22Rv1 (cell line): ENCODE results near the gene TSPYL1.

Experiments used
- H3K27ac ChIP-seq: fragments of 450-650 bp; 2 replicates; pipeline ENCODE4 v1.5.1; 2017
- ZFX ChIP-seq: fragments of 450-650 bp; IDR thresholded peaks from 2 replicates; pipeline ENCODE4 v1.6.1; 2017; ENCODE audit warnings: antibody characterized with exemption, borderline replicate concordance
- TF ChIP-seq, protein P1 (sequence below): fragments of 450-650 bp; IDR thresholded peaks from 2 replicates; pipeline ENCODE4 v1.5.1; 2017; ENCODE audit warnings: mild to moderate bottlenecking

TSPYL1 gene

GRCh38 chr6:116258520-116258919 lies 21.2 kb downstream of the TSPYL1 start:
- H3K27ac ChIP-seq: no peak overlapping the region
- TF ChIP-seq ZFX: no peak
- TF ChIP-seq, protein P1, sequence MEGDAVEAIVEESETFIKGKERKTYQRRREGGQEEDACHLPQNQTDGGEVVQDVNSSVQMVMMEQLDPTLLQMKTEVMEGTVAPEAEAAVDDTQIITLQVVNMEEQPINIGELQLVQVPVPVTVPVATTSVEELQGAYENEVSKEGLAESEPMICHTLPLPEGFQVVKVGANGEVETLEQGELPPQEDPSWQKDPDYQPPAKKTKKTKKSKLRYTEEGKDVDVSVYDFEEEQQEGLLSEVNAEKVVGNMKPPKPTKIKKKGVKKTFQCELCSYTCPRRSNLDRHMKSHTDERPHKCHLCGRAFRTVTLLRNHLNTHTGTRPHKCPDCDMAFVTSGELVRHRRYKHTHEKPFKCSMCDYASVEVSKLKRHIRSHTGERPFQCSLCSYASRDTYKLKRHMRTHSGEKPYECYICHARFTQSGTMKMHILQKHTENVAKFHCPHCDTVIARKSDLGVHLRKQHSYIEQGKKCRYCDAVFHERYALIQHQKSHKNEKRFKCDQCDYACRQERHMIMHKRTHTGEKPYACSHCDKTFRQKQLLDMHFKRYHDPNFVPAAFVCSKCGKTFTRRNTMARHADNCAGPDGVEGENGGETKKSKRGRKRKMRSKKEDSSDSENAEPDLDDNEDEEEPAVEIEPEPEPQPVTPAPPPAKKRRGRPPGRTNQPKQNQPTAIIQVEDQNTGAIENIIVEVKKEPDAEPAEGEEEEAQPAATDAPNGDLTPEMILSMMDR: no peak

DNA sequence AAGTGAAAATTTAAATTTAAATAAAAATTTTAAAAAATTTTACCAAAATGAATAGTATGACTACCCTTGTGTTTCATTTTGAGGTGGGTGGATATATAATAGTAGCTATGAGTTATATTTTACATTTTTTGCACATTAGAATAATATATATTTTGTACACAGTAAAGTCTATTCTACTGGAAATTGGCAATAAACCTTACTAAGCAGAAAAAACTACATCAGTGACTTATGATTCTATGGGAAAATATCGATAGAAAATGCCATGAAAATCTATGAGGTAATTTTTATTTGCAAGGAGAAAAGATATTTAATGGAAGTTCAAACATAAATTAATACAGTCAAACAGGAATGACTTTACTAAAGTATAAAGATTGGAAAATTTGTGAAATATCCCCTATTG lies 23.0 kb downstream of the TSPYL1 start:
- TF ChIP-seq ZFX: no peak
- TF ChIP-seq, protein P1: no peak
- H3K27ac ChIP-seq: no peak overlapping the region

DNA sequence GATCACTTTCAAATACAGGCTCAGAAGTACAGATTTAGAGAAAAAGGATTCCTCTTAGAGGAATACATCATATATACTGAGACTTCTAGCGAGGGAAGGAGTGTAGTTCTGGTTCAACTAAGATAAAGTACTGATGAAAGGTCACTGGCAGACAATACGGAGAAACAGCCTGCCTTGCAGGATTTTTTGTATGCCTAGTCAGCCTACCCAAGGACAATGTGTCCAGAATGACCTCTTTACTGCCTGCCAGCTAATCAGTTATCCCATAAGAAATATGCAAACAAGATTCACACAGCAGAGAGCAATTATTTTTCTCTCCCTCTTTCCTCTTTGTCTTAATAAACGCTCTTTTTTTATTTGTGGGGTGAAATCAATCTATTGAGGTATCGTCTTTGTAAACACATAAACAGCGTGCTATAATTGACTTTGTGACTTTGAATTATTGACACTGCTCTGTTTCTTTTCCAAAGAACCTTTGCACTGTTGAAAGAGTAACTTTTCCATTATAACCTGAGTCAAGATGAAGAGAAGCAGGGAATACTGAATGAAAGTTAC lies 24.4 kb downstream of the TSPYL1 start:
- TF ChIP-seq, protein P1: no peak
- TF ChIP-seq ZFX: no peak
- H3K27ac ChIP-seq: peak overlapping the region; percentile 84

GRCh38 chr6:116254297-116255056 lies 25.3 kb downstream of the TSPYL1 start:
- TF ChIP-seq ZFX: no peak
- TF ChIP-seq, protein P1: no peak
- peak overlapping the region; percentile 84 for H3K27ac ChIP-seq

- H3K27ac ChIP-seq: peak within 1 kb of the TSS; percentile 84
- no peak for TF ChIP-seq ZFX
- TF ChIP-seq, protein P1: no peak
Measured at GRCh38 chr6:116253505-116254296, 26.0 kb downstream of the TSPYL1 start, which contains the start of gene TSPYL4. TSPYL4 (minus strand) TSS chr6:116254075; CDS start chr6:116254008, 67 bp downstream.

DNA sequence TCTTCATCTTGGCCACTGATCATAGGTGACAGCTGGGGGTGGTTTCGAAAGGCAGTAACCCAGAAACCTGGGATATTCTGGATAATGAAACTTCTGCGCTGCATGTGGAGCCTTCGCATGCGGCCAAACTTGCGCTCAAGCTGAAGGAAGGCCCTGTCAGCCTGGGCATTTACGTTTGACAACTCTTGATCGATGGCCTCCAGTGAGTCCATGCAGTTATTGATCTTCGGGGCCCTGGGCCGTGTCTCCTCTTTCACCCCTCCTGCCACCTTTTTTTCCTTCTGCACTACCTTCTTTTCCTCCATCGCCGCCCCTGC lies 26.6 kb downstream of the TSPYL1 start:
- peak overlapping the region; percentile 84 for H3K27ac ChIP-seq
- TF ChIP-seq, protein P1: no peak
- TF ChIP-seq ZFX: no peak
